ENCODE measurements around the gene SLC36A1.

GRCh38 chr5:151532416-151532815, 85.0 kb downstream of the SLC36A1 start:
- TF ChIP-seq EZH2phosphoT487 (IDR thresholded peaks at IDR 0.05; ENCODE audit: borderline replicate concordance): no peak
- TF ChIP-seq SIN3A (IDR thresholded peaks at IDR 0.05; ENCODE audit: low read depth): no peak
- no peak for TF ChIP-seq POLR2A (IDR thresholded peaks at IDR 0.05; ENCODE audit: borderline replicate concordance, extremely low read depth, insufficient read depth, insufficient read length)
- TF ChIP-seq CTCF (IDR thresholded peaks at IDR 0.05 in 2 of 3, conservative IDR thresholded peaks at IDR 0.05 in 1 of 3; ENCODE audit: borderline replicate concordance in 1 of 3, insufficient read depth in 1 of 3, low read depth in 2 of 3, low read length in 2 of 3): no peak
- TF ChIP-seq ZBTB33 (IDR thresholded peaks at IDR 0.05; ENCODE audit: extremely low read depth, insufficient replicate concordance, low read length): no peak
- TF ChIP-seq RAD21 (IDR thresholded peaks at IDR 0.05; ENCODE audit: low read depth): no peak
- no peak for TF ChIP-seq POLR2AphosphoS5 (IDR thresholded peaks at IDR 0.05; ENCODE audit: low read depth, low read length)
- no peak for TF ChIP-seq YY1 (IDR thresholded peaks at IDR 0.05; ENCODE audit: extremely low read depth, insufficient replicate concordance, low read depth, low read length)

Measured in HCT116 (cell line).